ENCODE results near the gene SCUBE1. TPM values are rescaled to one million over a fixed set of nuclear protein-coding genes. Genes with fewer than 3 reads are reported as not detected.

Gene SCUBE1
- total and polyA plus RNA-seq, 8 donors: 0.31 to 8.0 (median 1.8) TPM

- Histone ChIP-seq H3K9me3 (no peaks in the 10 kb centered on the region), H3K27me3 (no peaks in the 10 kb centered on the region), H3K4me1 (peaks cover 43 to 90% (median 71%) of the 10 kb centered on the region in 4 donors), H3K4me3 (no peak overlapping the region), H3K36me3 (peaks cover 6 to 48% (median 39%) of the 10 kb centered on the region in 4 donors), H3K27ac (peak overlapping the region; percentile 75 to 81 (median 75))
- 79 to 89% (median 81%) methylated on average over 5 to 8 of the region's 8 CpGs for WGBS, 5 donors
- TF ChIP-seq POLR2AphosphoS5 (IDR thresholded peaks at IDR 0.05) (no peak), CTCF (IDR thresholded peaks at IDR 0.05) (no peak), POLR2A (IDR thresholded peaks at IDR 0.05) (no peak), EP300 (IDR thresholded peaks at IDR 0.05) (no peak)
- intact Hi-C loops (cut with DNase I; ENCODE audit: low total_unique reads): no loop called here
- DNase-seq: no peak
These were observed 182.6 kb downstream of the SCUBE1 start for GRCh38 chr22:43160497-43161126.

GRCh38 chr22:43159484-43160178 is 183.5 kb downstream of the SCUBE1 start:
- peaks cover 47 to 91% (median 78%) of the 10 kb centered on the region in 4 donors for H3K4me1 ChIP-seq
- peaks cover 6 to 56% (median 40%) of the 10 kb centered on the region in 4 donors for H3K36me3 ChIP-seq
- DNase-seq: peak; percentile 87 to 96
- no peak for TF ChIP-seq EP300 (IDR thresholded peaks at IDR 0.05)
- TF ChIP-seq POLR2AphosphoS5 (IDR thresholded peaks at IDR 0.05): peak in 2 of 3 donors; percentile 35 to 81
- TF ChIP-seq CTCF (IDR thresholded peaks at IDR 0.05): peak in 5 of 7 experiments; percentile 32 to 72 (median 62)
- H3K27ac ChIP-seq: peak overlapping the region; percentile 75 to 81 (median 75)
- H3K4me3 ChIP-seq: no peak overlapping the region
- H3K27me3 ChIP-seq: no peaks in the 10 kb centered on the region
- H3K9me3 ChIP-seq: no peaks in the 10 kb centered on the region
- intact Hi-C loops (cut with DNase I; ENCODE audit: low total_unique reads): no loop called here
- WGBS, 5 donors: 32 to 48% (median 35%) methylated on average over 8 to 18 of the region's 18 CpGs

- Histone ChIP-seq H3K4me3 (no peak overlapping the region), H3K27me3 (no peaks in the 10 kb centered on the region), H3K4me1 (peaks cover 46 to 91% (median 79%) of the 10 kb centered on the region in 4 donors), H3K36me3 (peaks cover 6 to 56% (median 40%) of the 10 kb centered on the region in 4 donors), H3K27ac (peak overlapping the region; percentile 75 to 81 (median 75)), H3K9me3 (no peaks in the 10 kb centered on the region)
- intact Hi-C loops (cut with DNase I; ENCODE audit: low total_unique reads): no loop called here
- 67 to 85% (median 76%) methylated on average over 17 to 24 of the region's 24 CpGs for WGBS, 5 donors
- TF ChIP-seq CTCF (IDR thresholded peaks at IDR 0.05): no peak
- TF ChIP-seq EP300 (IDR thresholded peaks at IDR 0.05): no peak
- no peak for TF ChIP-seq POLR2AphosphoS5 (IDR thresholded peaks at IDR 0.05)
- TF ChIP-seq POLR2A (IDR thresholded peaks at IDR 0.05): no peak
- peak in 1 of 2 donors; percentile 55 for DNase-seq
These were observed 184.2 kb downstream of the SCUBE1 start for GRCh38 chr22:43158778-43159483.

- peaks cover 5 to 50% (median 37%) of the 10 kb centered on the region in 4 donors for H3K36me3 ChIP-seq
- no peaks in the 10 kb centered on the region for H3K27me3 ChIP-seq
- H3K9me3 ChIP-seq: no peaks in the 10 kb centered on the region
- peak overlapping the region; percentile 75 to 81 (median 75) for H3K27ac ChIP-seq
- no peak for DNase-seq
- TF ChIP-seq CTCF (IDR thresholded peaks at IDR 0.05) (no peak), POLR2A (IDR thresholded peaks at IDR 0.05) (no peak), POLR2AphosphoS5 (IDR thresholded peaks at IDR 0.05) (no peak), EP300 (IDR thresholded peaks at IDR 0.05) (no peak)
- intact Hi-C loops (cut with DNase I; ENCODE audit: low total_unique reads): no loop called here
- 56 to 72% (median 63%) methylated on average over 8 to 9 of the region's 9 CpGs for WGBS, 5 donors
- H3K4me1 ChIP-seq: peaks cover 43 to 89% (median 76%) of the 10 kb centered on the region in 4 donors
- no peak overlapping the region for H3K4me3 ChIP-seq
These were observed 185.2 kb downstream of the SCUBE1 start for GRCh38 chr22:43157874-43158546.
